Uterus (tissue), 2 donors: Measurements from ENCODE around the gene CREB3L2.

Experiments
- CTCF ChIP-seq, 4 experiments: fragments of 200-600 bp in 2 of 4; fragments of 450-650 bp in 2 of 4; sonication (generic) in 2 of 4; IDR thresholded peaks; one replicate each; pipeline ENCODE4 v1.5.1; 2016 to 2019; ENCODE audit warnings: antibody characterized with exemption in 4 of 4, mild to moderate bottlenecking in 2 of 4, moderate library complexity in 1 of 4
- POLR2A ChIP-seq, 2 donors: fragments of 450-650 bp; IDR thresholded peaks; one replicate each; pipeline ENCODE4 v1.6.1; 2016; ENCODE audit warnings: antibody characterized with exemption in 2 of 2, mild to moderate bottlenecking in 1 of 2, moderate library complexity in 1 of 2

GRCh38 chr7:137877027-137877675 lies 124.7 kb downstream of the CREB3L2 start:
- TF ChIP-seq POLR2A (IDR thresholded peaks at IDR 0.05) (no peak), CTCF (IDR thresholded peaks at IDR 0.05) (no peak)
